Coronary artery (tissue), 2 donors: ENCODE data around the gene IMP4.

Experiments used
- DNase-seq: peaks from one replicate; pipeline ENCODE4 v3.0.0-alpha.2; 2017; ENCODE audit warnings: low spot score
- H3K27ac ChIP-seq, 2 donors: fragments of 200-600 bp; sonication (generic); one replicate each; pipeline ENCODE4 v1.5.1; 2016 to 2019
- H3K4me3 ChIP-seq: fragments of 200-600 bp; sonication (generic); 2 replicates; pipeline ENCODE4 v1.5.1; 2016; ENCODE audit warnings: mild to moderate bottlenecking, moderate library complexity
- TF ChIP-seq, protein P1 (sequence below): fragments of 200-600 bp; sonication (generic); IDR thresholded peaks from one replicate; pipeline ENCODE4 v1.5.1; 2019; ENCODE audit warnings: antibody characterized with exemption

IMP4 gene

DNA sequence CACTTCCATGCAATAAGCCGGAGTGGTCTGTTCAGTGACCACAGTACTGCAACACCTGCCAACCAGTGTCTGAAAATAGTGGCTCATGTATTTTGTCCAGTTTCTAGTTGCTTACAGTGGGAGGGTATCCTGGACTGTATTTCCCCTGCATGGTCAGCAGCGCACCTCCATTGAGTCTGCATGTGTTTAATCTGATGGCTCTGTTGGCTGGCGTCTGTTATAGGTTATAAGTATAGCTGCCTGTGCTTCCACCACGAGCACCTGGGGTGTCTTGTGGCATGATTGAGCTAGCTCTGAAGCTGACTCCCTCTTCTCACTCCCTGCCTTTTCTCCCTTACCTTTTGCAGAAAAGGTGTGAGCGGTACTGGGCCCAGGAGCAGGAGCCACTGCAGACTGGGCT, 26.1 kb downstream of the IMP4 start:
- TF ChIP-seq, protein P1, sequence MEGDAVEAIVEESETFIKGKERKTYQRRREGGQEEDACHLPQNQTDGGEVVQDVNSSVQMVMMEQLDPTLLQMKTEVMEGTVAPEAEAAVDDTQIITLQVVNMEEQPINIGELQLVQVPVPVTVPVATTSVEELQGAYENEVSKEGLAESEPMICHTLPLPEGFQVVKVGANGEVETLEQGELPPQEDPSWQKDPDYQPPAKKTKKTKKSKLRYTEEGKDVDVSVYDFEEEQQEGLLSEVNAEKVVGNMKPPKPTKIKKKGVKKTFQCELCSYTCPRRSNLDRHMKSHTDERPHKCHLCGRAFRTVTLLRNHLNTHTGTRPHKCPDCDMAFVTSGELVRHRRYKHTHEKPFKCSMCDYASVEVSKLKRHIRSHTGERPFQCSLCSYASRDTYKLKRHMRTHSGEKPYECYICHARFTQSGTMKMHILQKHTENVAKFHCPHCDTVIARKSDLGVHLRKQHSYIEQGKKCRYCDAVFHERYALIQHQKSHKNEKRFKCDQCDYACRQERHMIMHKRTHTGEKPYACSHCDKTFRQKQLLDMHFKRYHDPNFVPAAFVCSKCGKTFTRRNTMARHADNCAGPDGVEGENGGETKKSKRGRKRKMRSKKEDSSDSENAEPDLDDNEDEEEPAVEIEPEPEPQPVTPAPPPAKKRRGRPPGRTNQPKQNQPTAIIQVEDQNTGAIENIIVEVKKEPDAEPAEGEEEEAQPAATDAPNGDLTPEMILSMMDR = no peak
- no peak overlapping the region for H3K4me3 ChIP-seq
- no peak for DNase-seq
- no peak overlapping the region for H3K27ac ChIP-seq

DNA sequence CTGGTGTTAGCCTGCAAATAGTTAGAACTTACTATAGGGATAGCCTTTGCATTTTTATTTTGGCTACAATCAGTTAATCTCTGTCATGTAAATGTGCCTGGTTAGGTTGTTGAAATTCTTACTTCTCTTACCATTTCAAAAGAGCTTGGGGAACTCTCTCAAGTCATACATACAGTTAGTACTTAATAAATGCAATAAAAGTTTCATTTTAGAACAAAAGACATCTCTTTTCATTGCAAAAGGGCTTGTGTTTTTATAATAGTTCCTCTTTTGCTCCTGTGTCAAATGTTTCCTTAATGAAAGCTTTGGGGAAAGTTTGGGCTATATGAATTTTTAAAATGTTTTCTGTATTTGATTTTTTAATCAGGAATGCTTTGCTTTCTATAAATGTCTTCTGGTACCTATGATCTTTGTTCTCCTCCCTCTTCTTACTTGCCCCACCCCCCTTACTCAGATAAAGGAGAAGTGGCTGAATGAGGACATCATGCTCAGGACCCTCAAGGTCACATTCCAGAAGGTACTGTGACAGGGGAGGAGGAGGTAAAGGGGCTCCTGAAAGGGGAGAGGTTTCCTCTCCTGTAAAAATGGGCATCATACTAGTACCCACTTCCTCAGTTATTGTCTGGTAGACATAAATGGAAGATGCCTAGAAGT, 26.7 kb downstream of the IMP4 start:
- Histone ChIP-seq H3K4me3 (no peak overlapping the region), H3K27ac (no peak overlapping the region)
- TF ChIP-seq, protein P1 = no peak
- DNase-seq = no peak

DNA sequence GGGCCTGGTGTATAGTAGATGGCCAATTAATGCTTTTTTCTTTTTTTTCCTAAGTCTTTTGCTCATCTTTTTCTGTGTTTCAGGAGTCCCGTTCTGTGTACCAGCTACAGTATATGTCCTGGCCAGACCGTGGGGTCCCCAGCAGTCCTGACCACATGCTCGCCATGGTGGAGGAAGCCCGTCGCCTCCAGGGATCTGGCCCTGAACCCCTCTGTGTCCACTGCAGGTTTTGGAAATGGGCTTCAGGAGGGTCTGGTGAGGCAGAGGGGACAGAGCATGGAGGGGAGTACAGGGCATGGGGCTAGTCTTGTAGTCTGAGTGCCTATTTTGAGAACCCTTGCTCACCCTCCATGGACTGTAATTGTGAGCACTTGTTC, 27.3 kb downstream of the IMP4 start:
- Histone ChIP-seq H3K27ac (no peak overlapping the region), H3K4me3 (no peak overlapping the region)
- no peak for DNase-seq
- TF ChIP-seq, protein P1 = no peak

DNA sequence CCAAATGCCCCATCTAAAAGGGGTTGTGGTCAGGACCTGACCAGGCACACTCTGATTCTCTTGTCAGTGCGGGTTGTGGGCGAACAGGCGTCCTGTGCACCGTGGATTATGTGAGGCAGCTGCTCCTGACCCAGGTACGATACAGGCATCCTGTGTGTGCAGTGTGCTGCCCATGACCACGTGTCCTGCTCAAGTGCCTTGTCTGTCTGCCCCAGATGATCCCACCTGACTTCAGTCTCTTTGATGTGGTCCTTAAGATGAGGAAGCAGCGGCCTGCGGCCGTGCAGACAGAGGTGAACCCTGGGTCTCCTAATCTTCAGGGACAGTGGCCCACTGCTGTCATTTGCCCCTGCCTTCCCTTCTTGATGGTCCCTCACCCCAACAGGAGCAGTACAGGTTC, 27.8 kb downstream of the IMP4 start:
- peak overlapping the region in 1 of 2 donors; percentile 94 for H3K27ac ChIP-seq
- TF ChIP-seq, protein P1 = no peak
- no peak for DNase-seq
- no peak overlapping the region for H3K4me3 ChIP-seq

DNA sequence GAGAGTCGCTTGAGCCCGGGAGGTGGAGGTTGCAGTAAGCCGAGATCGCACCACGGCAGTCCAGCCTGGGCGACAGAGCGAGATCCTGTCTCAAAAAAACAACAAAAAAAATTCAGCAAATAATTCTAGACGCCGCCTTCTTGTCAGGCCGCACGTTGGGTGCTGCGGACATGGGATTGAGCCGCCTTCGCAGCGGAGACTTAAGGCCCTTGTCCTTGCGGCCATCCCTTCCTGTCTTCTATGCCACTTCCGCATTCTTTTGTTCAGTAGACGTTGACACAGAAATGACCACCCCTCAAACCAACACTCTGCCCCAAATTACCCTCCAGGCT, 29.0 kb downstream of the IMP4 start:
- DNase-seq = no peak
- H3K4me3 ChIP-seq = peak overlapping the region; percentile 80
- TF ChIP-seq, protein P1 = no peak
- H3K27ac ChIP-seq = peak overlapping the region; percentile 59 to 94

DNA sequence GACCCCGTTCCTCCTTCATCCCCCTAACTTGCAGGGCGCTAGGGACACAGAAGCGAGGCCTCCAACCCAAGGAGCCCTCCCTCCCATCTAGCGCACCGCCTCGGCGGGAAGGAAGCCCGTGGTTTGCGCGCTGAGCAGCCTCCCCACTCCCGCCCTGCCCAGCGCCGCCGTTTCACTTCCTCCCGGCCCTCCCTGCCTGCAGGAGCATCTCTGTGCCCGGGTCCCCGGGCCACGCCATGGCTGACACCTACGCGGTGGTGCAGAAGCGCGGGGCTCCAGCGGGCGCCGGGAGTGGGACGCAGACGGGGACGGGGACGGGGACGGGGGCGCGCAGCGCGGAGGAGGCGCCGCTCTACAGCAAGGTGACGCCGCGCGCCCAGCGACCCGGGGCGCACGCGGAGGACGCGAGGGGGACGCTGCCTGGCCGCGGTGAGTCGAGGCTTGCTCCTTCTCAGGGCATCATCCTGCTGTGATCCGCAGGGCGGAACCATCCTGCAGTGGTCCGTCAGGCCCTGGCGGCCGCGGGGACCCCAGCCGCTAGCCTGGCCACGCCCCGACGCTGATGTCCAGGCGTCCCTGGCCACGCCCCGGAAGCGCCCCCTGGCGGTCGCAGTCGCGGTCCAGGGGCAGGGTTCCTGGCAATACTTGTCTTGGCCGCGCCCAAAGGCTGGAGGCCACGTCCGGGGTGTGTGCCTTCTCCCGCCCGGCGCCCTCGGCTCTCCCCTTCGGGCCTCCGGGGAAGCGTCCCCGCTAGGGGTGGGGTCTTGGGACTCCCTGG, 29.5 kb downstream of the IMP4 start:
- peak; percentile 94 for DNase-seq
- Histone ChIP-seq H3K27ac (peak overlapping the region; percentile 59 to 94), H3K4me3 (peak overlapping the region; percentile 80)
- TF ChIP-seq, protein P1 = peak; percentile 78
